ENCODE results near the gene ADGRL4.
"Not testable (repeated sequence)": the region's sequence is repeated elsewhere in the genome, so short reads cannot be mapped to it uniquely, and the experiment has no call there.

The ADGRL4 gene

GRCh38 chr1:78972723-78973122, 33.8 kb downstream of the ADGRL4 start:
- no peak for TF ChIP-seq SPI1 (IDR thresholded peaks at IDR 0.05; ENCODE audit: borderline replicate concordance, low read depth)
- TF ChIP-seq POLR2AphosphoS5 (IDR thresholded peaks at IDR 0.05; ENCODE audit: low read depth) = no peak
- TF ChIP-seq REST (IDR thresholded peaks at IDR 0.05; ENCODE audit: insufficient replicate concordance, low read depth) = no peak
- no peak for TF ChIP-seq GABPA (IDR thresholded peaks at IDR 0.05; ENCODE audit: low read depth)
- TF ChIP-seq CTCF (IDR thresholded peaks at IDR 0.05; ENCODE audit: insufficient read depth, low read length) = no peak
- Histone ChIP-seq H3K27ac (replicated peaks) (no peak overlapping the region), H3K27me3 (ENCODE audit: insufficient read depth, poor library complexity, severe bottlenecking) (no peaks in the 10 kb centered on the region), H3K4me3 (replicated peaks; ENCODE audit: insufficient read depth, low read length) (no peak overlapping the region)
- no peak for DNase-seq (ENCODE audit: low read depth in 1 of 2, low spot score in 1 of 2)

DNA sequence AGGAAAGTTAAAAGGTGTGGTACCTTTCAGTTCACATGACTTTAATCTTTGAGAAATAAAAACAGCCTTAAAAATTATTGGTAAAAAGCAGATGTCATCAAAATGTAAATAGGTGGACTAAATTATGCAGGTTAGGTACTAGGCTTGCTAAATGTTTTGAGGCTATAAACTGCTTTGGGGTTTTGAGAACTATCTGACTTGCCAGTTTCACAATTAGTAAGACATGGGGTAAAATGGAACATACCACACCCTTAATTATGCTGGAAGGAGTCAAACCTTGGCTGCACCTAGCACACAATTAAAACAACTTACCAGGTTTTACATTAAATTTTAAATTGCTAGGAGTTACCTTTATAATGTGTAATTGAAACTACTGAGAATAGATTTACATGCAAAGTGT, 39.4 kb downstream of the ADGRL4 start:
- not testable (repeated sequence) for H3K27me3 ChIP-seq (ENCODE audit: insufficient read depth, poor library complexity, severe bottlenecking); H3K4me3 ChIP-seq (replicated peaks; ENCODE audit: insufficient read depth, low read length); H3K27ac ChIP-seq (replicated peaks); DNase-seq (ENCODE audit: low read depth in 1 of 2, low spot score in 1 of 2)

GRCh38 chr1:78958711-78959110, 47.8 kb downstream of the ADGRL4 start:
- DNase-seq (ENCODE audit: low read depth in 1 of 2, low spot score in 1 of 2) = no peak
- TF ChIP-seq CTCF (IDR thresholded peaks at IDR 0.05; ENCODE audit: insufficient read depth, low read length) = no peak
- no peak for TF ChIP-seq SPI1 (IDR thresholded peaks at IDR 0.05; ENCODE audit: borderline replicate concordance, low read depth)
- TF ChIP-seq GABPA (IDR thresholded peaks at IDR 0.05; ENCODE audit: low read depth) = no peak
- no peak for TF ChIP-seq REST (IDR thresholded peaks at IDR 0.05; ENCODE audit: insufficient replicate concordance, low read depth)
- TF ChIP-seq POLR2AphosphoS5 (IDR thresholded peaks at IDR 0.05; ENCODE audit: low read depth) = no peak
- no peaks in the 10 kb centered on the region for H3K27me3 ChIP-seq (ENCODE audit: insufficient read depth, poor library complexity, severe bottlenecking)

GRCh38 chr1:78950826-78951225, 55.7 kb downstream of the ADGRL4 start:
- no peak for DNase-seq (ENCODE audit: low read depth in 1 of 2, low spot score in 1 of 2)
- TF ChIP-seq SPI1 (IDR thresholded peaks at IDR 0.05; ENCODE audit: borderline replicate concordance, low read depth) (no peak), CTCF (IDR thresholded peaks at IDR 0.05; ENCODE audit: insufficient read depth, low read length) (no peak), REST (IDR thresholded peaks at IDR 0.05; ENCODE audit: insufficient replicate concordance, low read depth) (no peak), POLR2AphosphoS5 (IDR thresholded peaks at IDR 0.05; ENCODE audit: low read depth) (no peak), GABPA (IDR thresholded peaks at IDR 0.05; ENCODE audit: low read depth) (no peak)
- Histone ChIP-seq H3K27ac (replicated peaks) (no peak overlapping the region), H3K27me3 (ENCODE audit: insufficient read depth, poor library complexity, severe bottlenecking) (no peaks in the 10 kb centered on the region), H3K4me3 (replicated peaks; ENCODE audit: insufficient read depth, low read length) (no peak overlapping the region)

More at GRCh38 chr1:78958711-78959110, 47.8 kb downstream of the ADGRL4 start:
- no peak overlapping the region for H3K27ac ChIP-seq (replicated peaks)
- no peak overlapping the region for H3K4me3 ChIP-seq (replicated peaks; ENCODE audit: insufficient read depth, low read length)
